Progenitor cell of endocrine pancreas (in vitro differentiated cells): ENCODE data around the gene GASK1B. TPM values are rescaled to one million over a fixed set of nuclear protein-coding genes. Genes with fewer than 3 reads are reported as not detected.

Experiments used
- DNase-seq: peaks from one replicate; pipeline ENCODE4 v3.0.0; 2021; ENCODE audit warnings: low spot score; ENCODE audit not compliant: unreplicated experiment
- H3K27ac Mint-ChIP-seq: 2 replicates; pipeline ENCODE4 v1.8.0; 2021; ENCODE audit warnings: mild to moderate bottlenecking, moderate library complexity, mixed read lengths
- H3K27me3 Mint-ChIP-seq: 2 replicates; pipeline ENCODE4 v1.8.0; 2021; ENCODE audit warnings: mixed read lengths
- H3K36me3 Mint-ChIP-seq: 2 replicates; pipeline ENCODE4 v1.8.0; 2022; ENCODE audit warnings: mixed read lengths; ENCODE audit not compliant: insufficient read depth
- H3K4me1 Mint-ChIP-seq: 2 replicates; pipeline ENCODE4 v1.8.0; 2021; ENCODE audit warnings: low read depth, mixed read lengths
- H3K4me3 Mint-ChIP-seq: 2 replicates; pipeline ENCODE4 v1.8.0; 2021; ENCODE audit warnings: low read depth, mild to moderate bottlenecking, moderate library complexity, mixed read lengths
- H3K9me3 Mint-ChIP-seq: 2 replicates; pipeline ENCODE4 v1.8.0; 2021; ENCODE audit warnings: low read depth, mixed read lengths
- total RNA-seq: library from RNA; stranded (reverse); gene quantifications from 2 replicates; pipeline ENCODE4 v1.2.1, GENCODE V29; 2021
- TF ChIP-seq, protein P1 (sequence below): fragments of 200-600 bp; sonication (generic); IDR thresholded peaks from one replicate; pipeline ENCODE4 v1.5.0; 2021; ENCODE audit warnings: antibody characterized with exemption, mild to moderate bottlenecking; ENCODE audit not compliant: unreplicated experiment

Gene GASK1B
- total RNA-seq, 1 donor from 2014 or later = 15.3 TPM

GRCh38 chr4:158186815-158187214 is 14.0 kb upstream of the GASK1B start:
- Mint-ChIP-seq H3K9me3 (no peaks in the 10 kb centered on the region), H3K4me3 (no peak overlapping the region), H3K27ac (no peak overlapping the region), H3K27me3 (no peaks in the 10 kb centered on the region), H3K36me3 (no peaks in the 10 kb centered on the region), H3K4me1 (peaks cover 4% of the 10 kb centered on the region)
- no peak for DNase-seq
- TF ChIP-seq, protein P1, sequence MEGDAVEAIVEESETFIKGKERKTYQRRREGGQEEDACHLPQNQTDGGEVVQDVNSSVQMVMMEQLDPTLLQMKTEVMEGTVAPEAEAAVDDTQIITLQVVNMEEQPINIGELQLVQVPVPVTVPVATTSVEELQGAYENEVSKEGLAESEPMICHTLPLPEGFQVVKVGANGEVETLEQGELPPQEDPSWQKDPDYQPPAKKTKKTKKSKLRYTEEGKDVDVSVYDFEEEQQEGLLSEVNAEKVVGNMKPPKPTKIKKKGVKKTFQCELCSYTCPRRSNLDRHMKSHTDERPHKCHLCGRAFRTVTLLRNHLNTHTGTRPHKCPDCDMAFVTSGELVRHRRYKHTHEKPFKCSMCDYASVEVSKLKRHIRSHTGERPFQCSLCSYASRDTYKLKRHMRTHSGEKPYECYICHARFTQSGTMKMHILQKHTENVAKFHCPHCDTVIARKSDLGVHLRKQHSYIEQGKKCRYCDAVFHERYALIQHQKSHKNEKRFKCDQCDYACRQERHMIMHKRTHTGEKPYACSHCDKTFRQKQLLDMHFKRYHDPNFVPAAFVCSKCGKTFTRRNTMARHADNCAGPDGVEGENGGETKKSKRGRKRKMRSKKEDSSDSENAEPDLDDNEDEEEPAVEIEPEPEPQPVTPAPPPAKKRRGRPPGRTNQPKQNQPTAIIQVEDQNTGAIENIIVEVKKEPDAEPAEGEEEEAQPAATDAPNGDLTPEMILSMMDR = no peak

DNA sequence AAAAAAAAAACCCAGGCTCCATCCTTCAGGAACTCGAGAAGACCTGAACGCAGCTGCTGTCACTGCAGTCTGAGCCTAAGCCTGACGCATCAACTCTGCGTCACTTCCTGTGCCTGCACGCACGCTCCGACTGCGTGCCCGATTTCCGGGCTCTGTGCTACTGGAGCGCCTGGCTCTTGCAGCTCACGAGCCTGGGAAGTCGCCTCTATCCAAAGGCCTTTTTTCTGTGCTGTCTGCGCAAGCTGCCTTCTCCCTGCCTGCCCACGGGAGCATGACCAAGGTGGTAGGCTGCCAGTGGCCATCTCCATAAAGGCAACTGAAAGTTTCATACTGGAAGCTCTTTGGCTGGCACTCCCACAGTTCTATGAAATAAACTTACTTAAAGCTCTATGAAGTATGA is 9.9 kb upstream of the GASK1B start:
- H3K27me3 Mint-ChIP-seq = no peaks in the 10 kb centered on the region
- H3K4me3 Mint-ChIP-seq = no peak overlapping the region
- no peaks in the 10 kb centered on the region for H3K36me3 Mint-ChIP-seq
- H3K27ac Mint-ChIP-seq = no peak overlapping the region
- no peaks in the 10 kb centered on the region for H3K9me3 Mint-ChIP-seq
- H3K4me1 Mint-ChIP-seq = peaks cover 4% of the 10 kb centered on the region
- TF ChIP-seq, protein P1 = no peak
- no peak for DNase-seq

- no peak for DNase-seq
- Mint-ChIP-seq H3K27me3 (no peaks in the 10 kb centered on the region), H3K4me3 (no peak overlapping the region), H3K9me3 (no peaks in the 10 kb centered on the region), H3K4me1 (peaks cover 5% of the 10 kb centered on the region), H3K27ac (no peak overlapping the region), H3K36me3 (no peaks in the 10 kb centered on the region)
- TF ChIP-seq, protein P1 = no peak
Measured at GRCh38 chr4:158181906-158182305, 9.1 kb upstream of the GASK1B start.

GRCh38 chr4:158179465-158179864 is 6.6 kb upstream of the GASK1B start:
- H3K4me1 Mint-ChIP-seq = peaks cover 15% of the 10 kb centered on the region
- no peaks in the 10 kb centered on the region for H3K27me3 Mint-ChIP-seq
- TF ChIP-seq, protein P1 = no peak
- no peak for DNase-seq
- H3K4me3 Mint-ChIP-seq = no peak overlapping the region
- H3K36me3 Mint-ChIP-seq = no peaks in the 10 kb centered on the region
- no peak overlapping the region for H3K27ac Mint-ChIP-seq
- no peaks in the 10 kb centered on the region for H3K9me3 Mint-ChIP-seq

DNA sequence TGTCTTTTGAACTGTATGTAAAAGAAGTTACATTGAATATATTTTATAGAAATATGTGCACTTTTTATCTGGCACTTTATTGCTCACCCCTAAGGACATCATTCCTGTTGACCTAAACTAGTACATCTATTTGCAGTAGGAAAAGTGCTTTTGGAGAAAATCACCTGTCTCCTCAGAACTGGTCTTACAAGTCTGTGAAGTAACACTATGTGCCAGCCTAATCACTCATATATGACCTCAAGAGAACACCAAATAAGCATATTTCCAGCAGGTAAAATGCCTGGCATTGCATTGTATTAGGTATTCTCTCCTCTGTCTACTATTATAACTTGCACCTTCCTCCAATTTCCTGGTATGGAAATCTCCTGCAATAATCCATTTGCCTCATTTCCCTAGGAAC is 4.0 kb upstream of the GASK1B start:
- TF ChIP-seq, protein P1 = no peak

More for the DNA sequence above, 4.0 kb upstream of the GASK1B start:
- H3K9me3 Mint-ChIP-seq = no peaks in the 10 kb centered on the region
- no peak overlapping the region for H3K4me3 Mint-ChIP-seq
- no peak overlapping the region for H3K27ac Mint-ChIP-seq
- H3K27me3 Mint-ChIP-seq = no peaks in the 10 kb centered on the region
- H3K4me1 Mint-ChIP-seq = peaks cover 21% of the 10 kb centered on the region
- H3K36me3 Mint-ChIP-seq = no peaks in the 10 kb centered on the region
- DNase-seq = no peak
